Measurements from ENCODE around the gene VIPR1.

VIPR1 gene

GRCh38 chr3:42581400-42581708 lies 78.9 kb downstream of the VIPR1 start:
- no peak for ATAC-seq (replicated peaks; ENCODE audit: extremely low read depth, poor library complexity, severe bottlenecking)
- peaks cover 52% of the 10 kb centered on the region for H3K4me1 Mint-ChIP-seq
- H3K9me3 Mint-ChIP-seq: peaks cover 4% of the 10 kb centered on the region
- H3K27me3 Mint-ChIP-seq: no peaks in the 10 kb centered on the region
- DNase-seq (ENCODE audit: low spot score in 2 of 2): no peak
- H3K36me3 Mint-ChIP-seq (ENCODE audit: insufficient read depth): peaks cover 10% of the 10 kb centered on the region
- peak overlapping the region; percentile 91 for H3K4me3 Mint-ChIP-seq
- H3K27ac Mint-ChIP-seq (ENCODE audit: low read depth): peak overlapping the region; percentile 98

DNA sequence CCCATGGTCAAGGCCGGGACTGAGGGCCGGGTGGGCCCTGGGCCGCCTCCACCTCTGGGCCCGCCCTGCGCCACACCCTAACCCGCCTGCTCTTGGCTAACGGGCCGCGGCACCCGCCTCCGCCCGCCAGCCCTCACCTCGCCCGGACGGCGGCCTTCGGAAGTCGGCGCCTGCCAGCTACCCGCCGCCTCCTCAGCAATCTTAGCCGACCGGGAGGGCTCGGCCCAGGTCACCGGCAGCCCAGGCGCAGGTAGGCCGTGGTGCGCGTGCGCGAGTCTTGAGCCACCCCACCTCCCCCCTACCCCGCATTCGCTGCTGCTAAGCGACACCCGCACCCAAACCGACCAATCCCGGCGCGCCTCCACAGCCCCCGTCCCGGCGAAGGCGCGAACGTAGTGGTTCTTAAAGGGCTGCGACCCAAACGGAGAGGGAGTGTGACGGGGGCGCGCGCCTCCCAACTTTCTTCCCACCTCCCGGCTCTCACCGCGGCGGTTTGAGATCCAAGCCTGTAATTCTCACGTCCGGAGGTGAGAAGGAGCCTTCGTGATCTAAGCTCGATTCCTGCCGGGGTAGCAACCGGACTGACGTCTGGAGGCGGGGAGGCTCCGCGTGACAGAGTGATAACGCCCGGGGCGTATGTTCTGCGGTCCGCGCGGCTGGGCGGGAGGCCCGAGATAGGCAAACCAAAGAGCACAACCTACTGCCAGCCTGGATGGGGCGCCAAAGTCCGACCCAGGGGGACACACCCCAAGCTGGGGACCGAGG lies 79.4 kb downstream of the VIPR1 start, which contains the start of gene SEC22C:
TSS of gene SEC22C (minus strand) at position 259 of the 765 bp plus-strand sequence. CDS start 12,921 bp downstream, outside the sequence.
- Mint-ChIP-seq H3K9me3 (peaks cover 4% of the 10 kb centered on the region), H3K36me3 (ENCODE audit: insufficient read depth) (peaks cover 11% of the 10 kb centered on the region), H3K4me3 (peak within 1 kb of the TSS; percentile 91), H3K27ac (ENCODE audit: low read depth) (peak within 1 kb of the TSS; percentile 98), H3K4me1 (peaks cover 49% of the 10 kb centered on the region), H3K27me3 (no peaks in the 10 kb centered on the region)
- DNase-seq (ENCODE audit: low spot score in 2 of 2) (peak; percentile 88 to 89), ATAC-seq (replicated peaks; ENCODE audit: extremely low read depth, poor library complexity, severe bottlenecking) (peak; percentile 90)

- H3K4me1 Mint-ChIP-seq: peaks cover 42% of the 10 kb centered on the region
- H3K27ac Mint-ChIP-seq (ENCODE audit: low read depth): peak overlapping the region; percentile 98
- peaks cover 12% of the 10 kb centered on the region for H3K36me3 Mint-ChIP-seq (ENCODE audit: insufficient read depth)
- no peak for DNase-seq (ENCODE audit: low spot score in 2 of 2)
- H3K4me3 Mint-ChIP-seq: peak overlapping the region; percentile 91
- no peaks in the 10 kb centered on the region for H3K27me3 Mint-ChIP-seq
- no peak for ATAC-seq (replicated peaks; ENCODE audit: extremely low read depth, poor library complexity, severe bottlenecking)
- H3K9me3 Mint-ChIP-seq: peaks cover 4% of the 10 kb centered on the region
These were observed 80.1 kb downstream of the VIPR1 start for GRCh38 chr3:42582474-42583070.
